K562 (cell line): Measurements from ENCODE around the gene CSMD2.

Experiments used
- ESRRA ChIP-seq: fragments of 450-650 bp; IDR thresholded peaks from 2 replicates; pipeline ENCODE4 v1.6.1; 2014; ENCODE audit warnings: low read depth, mild to moderate bottlenecking, moderate library complexity, borderline replicate concordance
- GABPA ChIP-seq: fragments of 200-800 bp; sonication (Bioruptor generic); conservative IDR thresholded peaks from 2 replicates; pipeline ENCODE4 v1.6.1; 2016; ENCODE audit warnings: low read depth, missing genetic modification characterization, missing compliant biosample characterization
- TF ChIP-seq, protein P1 (sequence below): fragments of 250-450 bp; sonication (Bioruptor Pico); IDR thresholded peaks from 2 replicates; pipeline ENCODE4 v1.5.0; 2020; ENCODE audit warnings: mild to moderate bottlenecking, borderline replicate concordance
- TF ChIP-seq, protein P2 (sequence below), 2 experiments: IDR thresholded peaks in 1 of 2; conservative IDR thresholded peaks in 1 of 2; 2 replicates each; pipeline ENCODE4 v1.6.1; 2016; ENCODE audit warnings: low read depth in 2 of 2, mild to moderate bottlenecking in 1 of 2, missing compliant biosample characterization in 1 of 2, missing genetic modification characterization in 1 of 2, moderate library complexity in 1 of 2

DNA sequence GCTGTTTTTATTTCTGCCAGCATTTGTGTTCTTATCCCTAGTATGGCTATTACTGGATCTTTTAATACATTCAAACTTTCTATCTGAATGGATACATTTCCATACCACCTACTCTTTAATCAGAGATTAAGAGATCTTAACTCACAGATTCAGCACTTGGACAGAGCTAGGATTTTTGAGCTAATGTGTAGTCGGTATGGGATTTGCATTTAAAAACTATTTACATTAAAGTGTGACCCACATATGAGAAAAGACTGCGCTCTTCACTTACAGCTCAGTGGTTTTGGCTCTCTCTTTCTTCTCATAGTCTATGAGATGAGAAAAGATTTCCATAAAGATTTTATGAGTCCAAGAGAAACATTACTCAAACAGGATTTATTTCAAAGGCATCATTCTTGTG is 284.7 kb downstream of the CSMD2 start:
- TF ChIP-seq, protein P1, sequence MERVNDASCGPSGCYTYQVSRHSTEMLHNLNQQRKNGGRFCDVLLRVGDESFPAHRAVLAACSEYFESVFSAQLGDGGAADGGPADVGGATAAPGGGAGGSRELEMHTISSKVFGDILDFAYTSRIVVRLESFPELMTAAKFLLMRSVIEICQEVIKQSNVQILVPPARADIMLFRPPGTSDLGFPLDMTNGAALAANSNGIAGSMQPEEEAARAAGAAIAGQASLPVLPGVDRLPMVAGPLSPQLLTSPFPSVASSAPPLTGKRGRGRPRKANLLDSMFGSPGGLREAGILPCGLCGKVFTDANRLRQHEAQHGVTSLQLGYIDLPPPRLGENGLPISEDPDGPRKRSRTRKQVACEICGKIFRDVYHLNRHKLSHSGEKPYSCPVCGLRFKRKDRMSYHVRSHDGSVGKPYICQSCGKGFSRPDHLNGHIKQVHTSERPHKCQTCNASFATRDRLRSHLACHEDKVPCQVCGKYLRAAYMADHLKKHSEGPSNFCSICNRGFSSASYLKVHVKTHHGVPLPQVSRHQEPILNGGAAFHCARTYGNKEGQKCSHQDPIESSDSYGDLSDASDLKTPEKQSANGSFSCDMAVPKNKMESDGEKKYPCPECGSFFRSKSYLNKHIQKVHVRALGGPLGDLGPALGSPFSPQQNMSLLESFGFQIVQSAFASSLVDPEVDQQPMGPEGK: no peak
- TF ChIP-seq, protein P2, sequence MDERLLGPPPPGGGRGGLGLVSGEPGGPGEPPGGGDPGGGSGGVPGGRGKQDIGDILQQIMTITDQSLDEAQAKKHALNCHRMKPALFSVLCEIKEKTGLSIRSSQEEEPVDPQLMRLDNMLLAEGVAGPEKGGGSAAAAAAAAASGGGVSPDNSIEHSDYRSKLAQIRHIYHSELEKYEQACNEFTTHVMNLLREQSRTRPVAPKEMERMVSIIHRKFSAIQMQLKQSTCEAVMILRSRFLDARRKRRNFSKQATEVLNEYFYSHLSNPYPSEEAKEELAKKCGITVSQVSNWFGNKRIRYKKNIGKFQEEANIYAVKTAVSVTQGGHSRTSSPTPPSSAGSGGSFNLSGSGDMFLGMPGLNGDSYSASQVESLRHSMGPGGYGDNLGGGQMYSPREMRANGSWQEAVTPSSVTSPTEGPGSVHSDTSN (CRISPR knock-in tag; IDR thresholded peaks at IDR 0.05; ENCODE audit: low read depth): no peak
- TF ChIP-seq, protein P2 (tag; conservative IDR thresholded peaks at IDR 0.05; ENCODE audit: low read depth): no peak
- TF ChIP-seq GABPA (tag) (no peak), ESRRA (no peak)
